Endothelial cell of umbilical vein (primary cell): ENCODE results near the gene MACROD2.

Experiments
- MAX ChIP-seq: IDR thresholded peaks from 2 replicates; pipeline ENCODE4 v1.6.1; 2011; ENCODE audit not compliant: insufficient read depth, insufficient read length
- POLR2A ChIP-seq: IDR thresholded peaks from 2 replicates; pipeline ENCODE4 v1.6.1; 2012; ENCODE audit warnings: low read depth, mild to moderate bottlenecking, control low read depth, low read length

- TF ChIP-seq POLR2A = no peak
- no peak for TF ChIP-seq MAX
Observed at GRCh38 chr20:14582855-14583254, 587.5 kb downstream of the MACROD2 start.
